Skin epidermis (tissue), 12 donors: Measurements from ENCODE around the gene GNA15.
"Not testable (repeated sequence)": the region's sequence is repeated elsewhere in the genome, so short reads cannot be mapped to it uniquely, and the experiment has no call there.

Experiments
- H3K27ac ChIP-seq, 21 experiments: fragments of 200-600 bp; sonication (generic) in 11 of 21; one replicate each; pipeline ENCODE4 v1.5.0; 2020; ENCODE audit warnings: mild to moderate bottlenecking in 3 of 21, inconsistent platforms in 2 of 21, moderate library complexity in 2 of 21
- H3K4me3 ChIP-seq, 7 experiments: fragments of 200-600 bp; sonication (generic) in 2 of 7; one replicate each; pipeline ENCODE4 v1.5.0; 2020; ENCODE audit warnings: inconsistent platforms in 2 of 7, mild to moderate bottlenecking in 2 of 7, moderate library complexity in 1 of 7

GNA15 gene

GRCh38 chr19:3201072-3201700, 65.4 kb downstream of the GNA15 start:
- no peak overlapping the region for H3K4me3 ChIP-seq

GRCh38 chr19:3201911-3202310, 66.1 kb downstream of the GNA15 start:
- H3K4me3 ChIP-seq = no peak overlapping the region
- H3K27ac ChIP-seq = no peak overlapping the region

More at GRCh38 chr19:3201072-3201700, 65.4 kb downstream of the GNA15 start:
- no peak overlapping the region for H3K27ac ChIP-seq

- Histone ChIP-seq H3K4me3 (no peak overlapping the region), H3K27ac (no peak overlapping the region)
Measured at GRCh38 chr19:3202346-3202745, 66.5 kb downstream of the GNA15 start.

- not testable (repeated sequence) for H3K4me3 ChIP-seq, H3K27ac ChIP-seq
Measured at GRCh38 chr19:3202895-3203294, 67.1 kb downstream of the GNA15 start.

- H3K4me3 ChIP-seq = no peak overlapping the region
- H3K27ac ChIP-seq = no peak overlapping the region
Measured at GRCh38 chr19:3203805-3204645, 68.2 kb downstream of the GNA15 start.

GRCh38 chr19:3204646-3205275, 68.9 kb downstream of the GNA15 start:
- no peak overlapping the region for H3K27ac ChIP-seq
- no peak overlapping the region for H3K4me3 ChIP-seq

- no peak overlapping the region for H3K4me3 ChIP-seq
- no peak overlapping the region for H3K27ac ChIP-seq
Measured at GRCh38 chr19:3206216-3206953, 70.6 kb downstream of the GNA15 start.

GRCh38 chr19:3207461-3208242, 71.8 kb downstream of the GNA15 start:
- no peak overlapping the region for H3K27ac ChIP-seq
- no peak overlapping the region for H3K4me3 ChIP-seq

- Histone ChIP-seq H3K4me3 (no peak overlapping the region), H3K27ac (no peak overlapping the region)
Measured at GRCh38 chr19:3208317-3209207, 72.7 kb downstream of the GNA15 start.

GRCh38 chr19:3210347-3211017, 74.6 kb downstream of the GNA15 start:
- H3K4me3 ChIP-seq = no peak overlapping the region
- H3K27ac ChIP-seq = no peak overlapping the region

GRCh38 chr19:3211191-3211590, 75.4 kb downstream of the GNA15 start:
- Histone ChIP-seq H3K27ac (no peak overlapping the region), H3K4me3 (no peak overlapping the region)

- H3K4me3 ChIP-seq = no peak overlapping the region
Measured at GRCh38 chr19:3213159-3213558, 77.3 kb downstream of the GNA15 start.

More at GRCh38 chr19:3213159-3213558, 77.3 kb downstream of the GNA15 start:
- no peak overlapping the region for H3K27ac ChIP-seq
